ENCODE measurements around the gene TTC28. TPM values are rescaled to one million over a fixed set of nuclear protein-coding genes. Genes with fewer than 3 reads are reported as not detected.
"Not testable (repeated sequence)": the region's sequence is repeated elsewhere in the genome, so short reads cannot be mapped to it uniquely, and the experiment has no call there.

TTC28 gene
- total and polyA plus RNA-seq, 12 donors: 3.4 to 75.6 (median 28.6) TPM

GRCh38 chr22:28628766-28629165 lies 50.9 kb downstream of the TTC28 start:
- no peak for DNase-seq
- H3K9me3 ChIP-seq (replicated peaks in 1 of 3): no peaks in the 10 kb centered on the region
- no peak overlapping the region for H3K27ac ChIP-seq
- H3K36me3 ChIP-seq (replicated peaks in 1 of 2): no peaks in the 10 kb centered on the region
- no peaks in the 10 kb centered on the region for H3K27me3 ChIP-seq
- TF ChIP-seq POLR2A (IDR thresholded peaks at IDR 0.05) (no peak), CTCF (IDR thresholded peaks at IDR 0.05) (no peak)
- H3K4me1 ChIP-seq (replicated peaks in 1 of 2): no peaks in the 10 kb centered on the region
- intact Hi-C loops (cut with DNase I): no loop called here
- no peak overlapping the region for H3K4me3 ChIP-seq
- WGBS, 4 donors: 83 to 96% (median 93%) methylated on average over 1 of the region's 1 CpG

DNA sequence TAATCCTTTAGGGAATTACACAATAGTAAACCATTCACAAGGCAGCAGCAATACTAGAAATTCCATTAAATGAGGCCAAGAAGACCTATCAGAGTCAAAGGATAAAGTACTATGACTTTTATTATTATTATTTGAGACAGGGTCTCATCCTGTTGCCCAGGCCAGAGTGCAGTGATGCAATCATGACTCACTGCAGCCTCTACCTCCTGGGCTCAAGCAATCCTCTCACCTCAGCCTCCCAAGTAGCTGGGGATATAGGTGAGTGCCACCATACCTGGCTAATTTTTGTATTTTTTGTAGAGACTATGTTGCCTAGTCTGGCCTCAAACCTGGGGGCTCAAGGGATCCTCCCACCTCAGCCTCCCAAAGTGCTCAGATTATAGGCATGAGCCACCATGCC lies 51.8 kb downstream of the TTC28 start:
- Histone ChIP-seq H3K4me1 (replicated peaks in 1 of 2) (no peaks in the 10 kb centered on the region), H3K27me3 (no peaks in the 10 kb centered on the region), H3K36me3 (replicated peaks in 1 of 2) (no peaks in the 10 kb centered on the region), H3K27ac (no peak overlapping the region), H3K4me3 (no peak overlapping the region), H3K9me3 (replicated peaks in 1 of 3) (no peaks in the 10 kb centered on the region)
- TF ChIP-seq CTCF (IDR thresholded peaks at IDR 0.05) (no peak), POLR2A (IDR thresholded peaks at IDR 0.05) (no peak)
- intact Hi-C loops (cut with DNase I): no loop called here
- DNase-seq: no peak

GRCh38 chr22:28620244-28620922 lies 59.3 kb downstream of the TTC28 start:
- DNase-seq: no peak
- Histone ChIP-seq H3K4me1 (replicated peaks in 1 of 2) (no peaks in the 10 kb centered on the region), H3K36me3 (replicated peaks in 1 of 2) (no peaks in the 10 kb centered on the region), H3K27ac (no peak overlapping the region), H3K27me3 (no peaks in the 10 kb centered on the region), H3K9me3 (replicated peaks in 1 of 3) (no peaks in the 10 kb centered on the region), H3K4me3 (no peak overlapping the region)
- TF ChIP-seq POLR2A (IDR thresholded peaks at IDR 0.05) (no peak), CTCF (IDR thresholded peaks at IDR 0.05) (no peak)
- 67 to 82% (median 72%) methylated on average over 5 of the region's 5 CpGs for WGBS, 4 donors
- intact Hi-C loops (cut with DNase I): no loop called here

- intact Hi-C loops (cut with DNase I): no loop called here
Observed at GRCh38 chr22:28619236-28619635, 60.4 kb downstream of the TTC28 start.

GRCh38 chr22:28615423-28615822 lies 64.2 kb downstream of the TTC28 start:
- H3K27ac ChIP-seq; intact Hi-C loops (cut with DNase I); DNase-seq; H3K4me3 ChIP-seq; H3K36me3 ChIP-seq (replicated peaks in 1 of 2); H3K27me3 ChIP-seq; H3K4me1 ChIP-seq (replicated peaks in 1 of 2); H3K9me3 ChIP-seq (replicated peaks in 1 of 3): not testable (repeated sequence)
- 82 to 94% (median 89%) methylated on average over 4 of the region's 4 CpGs for WGBS, 4 donors

More at GRCh38 chr22:28619236-28619635, 60.4 kb downstream of the TTC28 start:
- Histone ChIP-seq H3K4me3 (no peak overlapping the region), H3K27ac (no peak overlapping the region), H3K36me3 (replicated peaks in 1 of 2) (no peaks in the 10 kb centered on the region), H3K27me3 (no peaks in the 10 kb centered on the region), H3K9me3 (replicated peaks in 1 of 3) (no peaks in the 10 kb centered on the region), H3K4me1 (replicated peaks in 1 of 2) (no peaks in the 10 kb centered on the region)
- WGBS, 4 donors: 96 to 100% (median 97%) methylated on average over 2 of the region's 2 CpGs
- no peak for DNase-seq
- TF ChIP-seq POLR2A (IDR thresholded peaks at IDR 0.05) (no peak), CTCF (IDR thresholded peaks at IDR 0.05) (no peak)
